ENCODE measurements around the gene NR2F1-AS1. TPM values are rescaled to one million over a fixed set of nuclear protein-coding genes. Genes with fewer than 3 reads are reported as not detected.

The NR2F1-AS1 gene
- total RNA-seq, 2 experiments from 2014 or later = not detected

GRCh38 chr5:93422652-93423280, 158.3 kb downstream of the NR2F1-AS1 start:
- CTCF ChIA-PET (ENCODE audit: unreplicated experiment) = no interaction called here
- BruUV-seq (replicated peaks) = no TSS peak
- H4K20me1 ChIP-seq (ENCODE audit: insufficient read depth, low read length) = no peaks in the 10 kb centered on the region

GRCh38 chr5:93421987-93422401, 159.0 kb downstream of the NR2F1-AS1 start:
- Histone ChIP-seq H3K79me2 (ENCODE audit: insufficient read depth, low read depth, low read length) (no peaks in the 10 kb centered on the region), H3K4me1 (ENCODE audit: insufficient read depth, low read length, poor library complexity, severe bottlenecking) (no peaks in the 10 kb centered on the region), H3K4me3 (ENCODE audit: low read depth, low read length, poor library complexity, severe bottlenecking) (no peak overlapping the region), H3K27ac (ENCODE audit: low read depth, low read length, poor library complexity, severe bottlenecking) (no peak overlapping the region), H3K9me3 (ENCODE audit: low read length) (no peaks in the 10 kb centered on the region), H3K9me2 (ENCODE audit: insufficient read depth, low read length) (no peaks in the 10 kb centered on the region), H3K4me2 (ENCODE audit: low read length) (no peak overlapping the region), H3K36me3 (ENCODE audit: insufficient read depth, low read length) (no peaks in the 10 kb centered on the region), H4K20me1 (ENCODE audit: insufficient read depth, low read length) (no peaks in the 10 kb centered on the region), H2AFZ (ENCODE audit: low read length) (no peak overlapping the region)
- BruUV-seq (replicated peaks) = no TSS peak
- TF ChIP-seq CTCF (conservative IDR thresholded peaks at IDR 0.05; ENCODE audit: low read length) (no peak), EZH2phosphoT487 (IDR thresholded peaks at IDR 0.05; ENCODE audit: borderline replicate concordance, low read depth, low read length) (no peak)
- DNase-seq (ENCODE audit: low spot score) = no peak
- POLR2A ChIA-PET = interaction anchor here (0.7 to 1.0 kb wide), 2 partner anchors 18 to 185 kb away, joined by 3 read pairs; no protein-coding TSS in a partner anchor
- intact Hi-C loops (cut with micrococcal nuclease; ENCODE audit: unreplicated experiment) = no loop called here
- CTCF ChIA-PET (ENCODE audit: unreplicated experiment) = no interaction called here

More at GRCh38 chr5:93422652-93423280, 158.3 kb downstream of the NR2F1-AS1 start:
- intact Hi-C loops (cut with micrococcal nuclease; ENCODE audit: unreplicated experiment) = no loop called here
- Histone ChIP-seq H2AFZ (ENCODE audit: low read length) (no peak overlapping the region), H3K27ac (ENCODE audit: low read depth, low read length, poor library complexity, severe bottlenecking) (no peak overlapping the region), H3K4me1 (ENCODE audit: insufficient read depth, low read length, poor library complexity, severe bottlenecking) (no peaks in the 10 kb centered on the region), H3K9me3 (ENCODE audit: low read length) (no peaks in the 10 kb centered on the region), H3K4me3 (ENCODE audit: low read depth, low read length, poor library complexity, severe bottlenecking) (no peak overlapping the region), H3K9me2 (ENCODE audit: insufficient read depth, low read length) (no peaks in the 10 kb centered on the region), H3K79me2 (ENCODE audit: insufficient read depth, low read depth, low read length) (no peaks in the 10 kb centered on the region), H3K36me3 (ENCODE audit: insufficient read depth, low read length) (no peaks in the 10 kb centered on the region), H3K4me2 (ENCODE audit: low read length) (no peak overlapping the region)
- POLR2A ChIA-PET = interaction anchor here (1.0 kb wide), 1 partner anchor 18 kb away, joined by 3 read pairs; no protein-coding TSS in a partner anchor
- TF ChIP-seq CTCF (conservative IDR thresholded peaks at IDR 0.05; ENCODE audit: low read length) (no peak), EZH2phosphoT487 (IDR thresholded peaks at IDR 0.05; ENCODE audit: borderline replicate concordance, low read depth, low read length) (no peak)
- no peak for DNase-seq (ENCODE audit: low spot score)

- Histone ChIP-seq H4K20me1 (ENCODE audit: insufficient read depth, low read length) (no peaks in the 10 kb centered on the region), H3K4me2 (ENCODE audit: low read length) (no peak overlapping the region), H3K27ac (ENCODE audit: low read depth, low read length, poor library complexity, severe bottlenecking) (no peak overlapping the region), H3K9me2 (ENCODE audit: insufficient read depth, low read length) (no peaks in the 10 kb centered on the region), H3K36me3 (ENCODE audit: insufficient read depth, low read length) (no peaks in the 10 kb centered on the region), H3K4me3 (ENCODE audit: low read depth, low read length, poor library complexity, severe bottlenecking) (no peak overlapping the region), H2AFZ (ENCODE audit: low read length) (no peak overlapping the region), H3K9me3 (ENCODE audit: low read length) (no peaks in the 10 kb centered on the region), H3K4me1 (ENCODE audit: insufficient read depth, low read length, poor library complexity, severe bottlenecking) (no peaks in the 10 kb centered on the region), H3K79me2 (ENCODE audit: insufficient read depth, low read depth, low read length) (no peaks in the 10 kb centered on the region)
- ChIA-PET POLR2A (interaction anchor here (0.7 kb wide), 1 partner anchor 185 kb away, joined by 3 read pairs; no protein-coding TSS in a partner anchor), CTCF (ENCODE audit: unreplicated experiment) (no interaction called here)
- TF ChIP-seq EZH2phosphoT487 (IDR thresholded peaks at IDR 0.05; ENCODE audit: borderline replicate concordance, low read depth, low read length) (no peak), CTCF (conservative IDR thresholded peaks at IDR 0.05; ENCODE audit: low read length) (no peak)
- intact Hi-C loops (cut with micrococcal nuclease; ENCODE audit: unreplicated experiment) = no loop called here
- no peak for DNase-seq (ENCODE audit: low spot score)
- no TSS peak for BruUV-seq (replicated peaks)
Measured at GRCh38 chr5:93421468-93421867, 159.6 kb downstream of the NR2F1-AS1 start.

Data from OCI-LY7 (cell line).